Peyer's patch (tissue), 4 donors: Measurements from ENCODE around the gene IPO11. TPM values are rescaled to one million over a fixed set of nuclear protein-coding genes. Genes with fewer than 3 reads are reported as not detected.

Experiments used
- DNase-seq, 3 donors: peaks; one replicate each; pipeline ENCODE4 v3.0.0-alpha.2; 2017 to 2019
- H3K27ac ChIP-seq, 4 donors: fragments of 200-600 bp; sonication (generic); one replicate each; pipeline ENCODE4 v1.5.1; 2016 to 2019
- H3K27me3 ChIP-seq, 2 donors: fragments of 200-600 bp; sonication (generic); one replicate each; pipeline ENCODE4 v1.5.1; 2019
- H3K36me3 ChIP-seq, 3 donors: fragments of 200-600 bp; sonication (generic); one replicate each; pipeline ENCODE4 v1.5.1; 2016 to 2019
- H3K4me1 ChIP-seq, 4 donors: fragments of 200-600 bp; sonication (generic); one replicate each; pipeline ENCODE4 v1.5.1; 2016 to 2019
- H3K4me3 ChIP-seq, 4 donors: fragments of 200-600 bp; sonication (generic); 1 replicate in 3 of 4; 2 replicates in 1 of 4; pipeline ENCODE4 v1.5.1; 2016 to 2019; ENCODE audit warnings: mild to moderate bottlenecking in 1 of 4
- H3K9me3 ChIP-seq, 4 donors: fragments of 200-600 bp; sonication (generic); one replicate each; pipeline ENCODE4 v1.5.1; 2016 to 2019; ENCODE audit warnings: mild to moderate bottlenecking in 1 of 4
- POLR2A ChIP-seq, 2 donors: fragments of 450-650 bp; IDR thresholded peaks; one replicate each; pipeline ENCODE4 v1.5.1; 2017; ENCODE audit warnings: antibody characterized with exemption in 2 of 2, mild to moderate bottlenecking in 2 of 2, moderate library complexity in 2 of 2
- total RNA-seq, 4 donors: library from RNA; depleted of rRNA; stranded (reverse); fragments of >200 nt; gene quantifications; one replicate each; pipeline ENCODE4 v1.1.0, GENCODE V29; 2016
- TF ChIP-seq, protein P1 (sequence below), 6 experiments: fragments of 450-650 bp in 4 of 6; fragments of 200-600 bp in 2 of 6; sonication (generic) in 1 of 6; IDR thresholded peaks; one replicate each; pipeline ENCODE4 v1.5.1; 2017 to 2019; ENCODE audit warnings: antibody characterized with exemption in 6 of 6, mild to moderate bottlenecking in 3 of 6, moderate library complexity in 1 of 6

IPO11 gene
- total RNA-seq, 4 donors from 2014 or later, result 5.6 to 27.2 (median 13.1) TPM

DNA sequence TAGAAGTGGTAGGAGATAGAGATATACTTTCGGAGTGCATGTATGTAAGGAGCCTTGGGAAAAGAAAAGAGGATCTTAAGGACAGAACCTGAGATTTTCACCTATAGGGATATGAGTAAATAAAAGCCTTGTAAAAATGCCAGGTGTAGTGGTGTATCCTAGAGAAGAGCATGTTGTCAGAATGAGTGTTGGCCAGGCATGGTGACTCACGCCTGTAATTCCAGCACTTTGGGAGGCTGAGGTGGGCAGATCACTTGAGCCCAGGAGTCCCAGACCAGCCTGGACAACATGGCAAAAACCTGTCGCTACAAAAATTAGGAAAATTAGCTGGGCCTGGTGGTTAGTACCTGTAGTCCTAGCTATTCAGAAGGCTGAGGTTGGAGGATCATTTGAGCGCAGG is 76.0 kb downstream of the IPO11 start:
- H3K4me3 ChIP-seq, result no peak overlapping the region
- no peaks in the 10 kb centered on the region for H3K4me1 ChIP-seq
- no peaks in the 10 kb centered on the region for H3K9me3 ChIP-seq
- no peak overlapping the region for H3K27ac ChIP-seq
- DNase-seq, result no peak
- no peaks in the 10 kb centered on the region for H3K27me3 ChIP-seq
- no peak for TF ChIP-seq POLR2A (IDR thresholded peaks at IDR 0.05)
- TF ChIP-seq, protein P1, sequence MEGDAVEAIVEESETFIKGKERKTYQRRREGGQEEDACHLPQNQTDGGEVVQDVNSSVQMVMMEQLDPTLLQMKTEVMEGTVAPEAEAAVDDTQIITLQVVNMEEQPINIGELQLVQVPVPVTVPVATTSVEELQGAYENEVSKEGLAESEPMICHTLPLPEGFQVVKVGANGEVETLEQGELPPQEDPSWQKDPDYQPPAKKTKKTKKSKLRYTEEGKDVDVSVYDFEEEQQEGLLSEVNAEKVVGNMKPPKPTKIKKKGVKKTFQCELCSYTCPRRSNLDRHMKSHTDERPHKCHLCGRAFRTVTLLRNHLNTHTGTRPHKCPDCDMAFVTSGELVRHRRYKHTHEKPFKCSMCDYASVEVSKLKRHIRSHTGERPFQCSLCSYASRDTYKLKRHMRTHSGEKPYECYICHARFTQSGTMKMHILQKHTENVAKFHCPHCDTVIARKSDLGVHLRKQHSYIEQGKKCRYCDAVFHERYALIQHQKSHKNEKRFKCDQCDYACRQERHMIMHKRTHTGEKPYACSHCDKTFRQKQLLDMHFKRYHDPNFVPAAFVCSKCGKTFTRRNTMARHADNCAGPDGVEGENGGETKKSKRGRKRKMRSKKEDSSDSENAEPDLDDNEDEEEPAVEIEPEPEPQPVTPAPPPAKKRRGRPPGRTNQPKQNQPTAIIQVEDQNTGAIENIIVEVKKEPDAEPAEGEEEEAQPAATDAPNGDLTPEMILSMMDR (IDR thresholded peaks at IDR 0.05), result no peak
- H3K36me3 ChIP-seq, result no peaks in the 10 kb centered on the region

DNA sequence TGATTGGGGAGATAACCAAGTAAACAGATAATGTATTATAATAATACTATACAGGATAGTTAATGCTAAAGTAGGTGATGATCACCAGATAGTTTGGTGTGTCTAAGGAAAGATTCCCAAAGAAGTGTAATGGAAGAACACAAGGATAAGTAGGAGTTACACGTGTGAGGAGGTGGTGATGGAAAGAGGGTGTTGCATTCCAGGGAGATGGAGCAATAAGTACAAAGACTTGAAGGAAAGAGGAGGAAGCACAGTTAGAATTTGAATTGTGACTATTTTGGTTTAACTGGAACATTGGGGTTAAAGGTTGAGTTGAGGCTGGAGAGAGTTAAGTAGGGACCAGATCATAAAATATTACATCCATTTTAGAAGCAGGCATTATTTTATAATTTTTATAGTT is 76.9 kb downstream of the IPO11 start:
- H3K36me3 ChIP-seq, result no peaks in the 10 kb centered on the region
- H3K4me1 ChIP-seq, result no peaks in the 10 kb centered on the region
- TF ChIP-seq POLR2A (IDR thresholded peaks at IDR 0.05), result no peak
- TF ChIP-seq, protein P1 (IDR thresholded peaks at IDR 0.05), result no peak
- no peak for DNase-seq
- H3K9me3 ChIP-seq, result no peaks in the 10 kb centered on the region
- H3K4me3 ChIP-seq, result no peak overlapping the region
- H3K27me3 ChIP-seq, result no peaks in the 10 kb centered on the region
- H3K27ac ChIP-seq, result no peak overlapping the region

DNA sequence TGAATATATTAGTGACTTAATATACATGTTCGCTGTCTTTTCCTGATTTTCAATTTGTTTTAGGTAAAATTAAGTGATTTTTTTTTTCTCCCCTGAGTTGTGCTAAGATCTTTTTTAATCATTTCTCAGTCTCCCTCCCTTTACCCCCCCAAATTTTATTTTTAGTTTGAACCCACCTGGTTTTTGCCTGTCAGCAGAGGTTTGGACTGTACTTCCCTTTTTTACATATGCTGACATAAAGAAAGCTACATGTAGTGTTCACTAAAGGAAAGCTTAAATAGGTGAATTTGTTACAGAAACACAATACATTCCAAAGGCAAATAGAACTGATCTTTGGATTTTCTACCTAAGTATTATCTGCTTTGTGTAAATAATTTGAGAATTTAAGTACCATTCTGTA is 82.2 kb downstream of the IPO11 start:
- Histone ChIP-seq H3K27me3 (no peaks in the 10 kb centered on the region), H3K36me3 (peaks cover 0 to 17% (median 0%) of the 10 kb centered on the region in 3 donors), H3K27ac (no peak overlapping the region), H3K9me3 (no peaks in the 10 kb centered on the region), H3K4me3 (no peak overlapping the region), H3K4me1 (no peaks in the 10 kb centered on the region)
- DNase-seq, result no peak
- TF ChIP-seq, protein P1 (IDR thresholded peaks at IDR 0.05), result no peak
- no peak for TF ChIP-seq POLR2A (IDR thresholded peaks at IDR 0.05)

DNA sequence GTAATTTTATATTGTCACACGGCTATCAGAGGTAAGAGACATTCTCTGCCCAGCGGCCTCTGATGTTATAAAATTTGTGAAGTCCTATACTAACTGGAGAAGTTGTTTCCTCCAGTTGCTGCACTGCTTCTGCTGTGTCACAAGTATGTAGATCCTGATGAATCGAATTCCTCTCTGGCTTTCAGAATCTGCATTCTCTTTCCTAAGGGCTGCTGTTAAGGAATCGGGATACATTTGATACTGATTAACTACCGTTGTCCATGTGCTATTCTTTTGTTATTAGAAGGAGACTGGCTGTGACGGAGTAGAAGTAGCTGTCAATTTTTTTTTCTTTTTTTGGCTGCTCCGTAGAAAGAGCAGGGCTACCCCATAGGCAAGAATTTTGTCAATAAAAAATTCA is 84.3 kb downstream of the IPO11 start:
- no peaks in the 10 kb centered on the region for H3K9me3 ChIP-seq
- peaks cover 0 to 28% (median 0%) of the 10 kb centered on the region in 3 donors for H3K36me3 ChIP-seq
- H3K27ac ChIP-seq, result no peak overlapping the region
- H3K4me1 ChIP-seq, result no peaks in the 10 kb centered on the region
- TF ChIP-seq, protein P1 (IDR thresholded peaks at IDR 0.05), result no peak
- TF ChIP-seq POLR2A (IDR thresholded peaks at IDR 0.05), result no peak
- no peaks in the 10 kb centered on the region for H3K27me3 ChIP-seq
- DNase-seq, result no peak
- no peak overlapping the region for H3K4me3 ChIP-seq

DNA sequence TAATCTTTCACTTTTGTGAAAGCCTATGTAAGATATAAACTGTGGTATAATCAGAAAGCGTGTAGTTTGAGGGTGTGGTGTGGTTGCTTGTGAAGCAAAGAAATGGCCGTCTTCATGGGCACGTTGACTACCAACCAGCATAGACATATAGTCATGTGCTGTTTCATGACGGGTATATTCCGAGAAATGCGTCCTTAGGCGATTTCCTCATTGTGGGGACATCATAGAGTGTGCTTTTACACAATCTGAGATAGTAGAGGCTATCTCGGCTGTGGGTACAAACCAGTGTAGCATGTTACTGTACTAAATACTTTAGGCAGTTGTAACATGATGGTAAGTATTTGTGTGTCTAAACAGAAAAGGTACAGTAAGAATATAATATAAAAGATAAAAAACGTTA is 86.4 kb downstream of the IPO11 start:
- Histone ChIP-seq H3K9me3 (no peaks in the 10 kb centered on the region), H3K27me3 (no peaks in the 10 kb centered on the region), H3K4me3 (no peak overlapping the region), H3K4me1 (no peaks in the 10 kb centered on the region), H3K27ac (no peak overlapping the region), H3K36me3 (peaks cover 0 to 28% (median 0%) of the 10 kb centered on the region in 3 donors)
- no peak for TF ChIP-seq POLR2A (IDR thresholded peaks at IDR 0.05)
- TF ChIP-seq, protein P1 (IDR thresholded peaks at IDR 0.05), result no peak
- no peak for DNase-seq

DNA sequence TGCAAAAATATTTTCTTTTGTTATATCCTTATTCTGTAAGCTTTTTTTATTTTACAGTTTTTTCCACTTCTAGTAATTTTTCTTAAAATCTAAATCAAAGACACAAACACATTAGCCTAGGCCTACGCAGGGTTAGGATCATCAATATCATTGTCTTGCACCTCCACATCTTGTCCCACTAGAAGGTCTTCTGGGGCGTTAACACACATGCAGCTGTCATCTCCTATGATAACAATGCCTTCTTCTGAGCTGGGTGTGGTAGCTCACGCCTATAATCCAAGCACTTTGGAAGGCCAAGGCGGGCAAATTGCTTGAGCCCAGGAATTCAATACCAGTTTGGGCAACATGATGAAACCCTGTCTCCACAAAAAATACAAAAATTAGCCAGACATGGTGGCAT is 87.2 kb downstream of the IPO11 start:
- peaks cover 0 to 28% (median 0%) of the 10 kb centered on the region in 3 donors for H3K36me3 ChIP-seq
- no peak for DNase-seq
- H3K9me3 ChIP-seq, result no peaks in the 10 kb centered on the region
- no peak overlapping the region for H3K4me3 ChIP-seq
- H3K27me3 ChIP-seq, result no peaks in the 10 kb centered on the region
- no peaks in the 10 kb centered on the region for H3K4me1 ChIP-seq
- H3K27ac ChIP-seq, result no peak overlapping the region
- TF ChIP-seq, protein P1 (IDR thresholded peaks at IDR 0.05), result no peak
- no peak for TF ChIP-seq POLR2A (IDR thresholded peaks at IDR 0.05)
